OCI-LY3 (cell line): ENCODE measurements around the gene SPON2.

Experiments
- CTCF ChIP-seq: fragments of 200-600, 300-600 bp; sonication (generic); IDR thresholded peaks from 2 replicates; pipeline ENCODE4 v1.5.1; 2014; ENCODE audit warnings: antibody characterized with exemption, low read length, low read depth
- EZH2phosphoT487 ChIP-seq: fragments of 200-600 bp; shearing (Covaris generic); IDR thresholded peaks from 2 replicates; pipeline ENCODE4 v1.6.1; 2018; ENCODE audit warnings: antibody characterized with exemption, mixed run types, low read depth

GRCh38 chr4:1172971-1173757 lies 781 bp upstream of the SPON2 start:
- TF ChIP-seq CTCF, result no peak
- no peak for TF ChIP-seq EZH2phosphoT487
